HL-60 (cell line): Measurements from ENCODE around the gene SNX20.

Experiments used
- DNase-seq, 2 experiments: peaks; one replicate each; pipeline ENCODE4 v3.0.0-alpha.2; 2010 to 2020; ENCODE audit warnings: low read depth in 1 of 2, low spot score in 1 of 2
- H3K27ac ChIP-seq: fragments of 250-450 bp; sonication (Bioruptor Pico); replicated peaks from 2 replicates; pipeline ENCODE4 v1.5.1; 2020; ENCODE audit warnings: mild to moderate bottlenecking, moderate library complexity
- H3K27me3 ChIP-seq: fragments of 250-450 bp; sonication (Bioruptor Pico); 2 replicates; pipeline ENCODE4 v1.5.1; 2021; ENCODE audit warnings: mild to moderate bottlenecking, moderate library complexity; ENCODE audit not compliant: insufficient read depth, poor library complexity, severe bottlenecking
- H3K4me3 ChIP-seq: replicated peaks from 2 replicates; pipeline ENCODE4 v1.5.1; 2011; ENCODE audit warnings: mild to moderate bottlenecking, control low read depth, low read length; ENCODE audit not compliant: insufficient read depth
- GABPA ChIP-seq: IDR thresholded peaks from 2 replicates; pipeline ENCODE4 v1.6.1; 2012; ENCODE audit warnings: low read depth
- POLR2AphosphoS5 ChIP-seq: IDR thresholded peaks from 2 replicates; pipeline ENCODE4 v1.6.1; 2012; ENCODE audit warnings: low read depth
- REST ChIP-seq: IDR thresholded peaks from 2 replicates; pipeline ENCODE4 v1.6.1; 2012; ENCODE audit warnings: low read depth; ENCODE audit not compliant: insufficient replicate concordance
- SPI1 ChIP-seq: IDR thresholded peaks from 2 replicates; pipeline ENCODE4 v1.6.1; 2012; ENCODE audit warnings: low read depth, mild to moderate bottlenecking, borderline replicate concordance
- TF ChIP-seq, protein P1 (sequence below): IDR thresholded peaks from one replicate; pipeline ENCODE4 v1.5.1; 2011; ENCODE audit warnings: low read length, control low read depth, inconsistent platforms; ENCODE audit not compliant: insufficient read depth

SNX20 gene

DNA sequence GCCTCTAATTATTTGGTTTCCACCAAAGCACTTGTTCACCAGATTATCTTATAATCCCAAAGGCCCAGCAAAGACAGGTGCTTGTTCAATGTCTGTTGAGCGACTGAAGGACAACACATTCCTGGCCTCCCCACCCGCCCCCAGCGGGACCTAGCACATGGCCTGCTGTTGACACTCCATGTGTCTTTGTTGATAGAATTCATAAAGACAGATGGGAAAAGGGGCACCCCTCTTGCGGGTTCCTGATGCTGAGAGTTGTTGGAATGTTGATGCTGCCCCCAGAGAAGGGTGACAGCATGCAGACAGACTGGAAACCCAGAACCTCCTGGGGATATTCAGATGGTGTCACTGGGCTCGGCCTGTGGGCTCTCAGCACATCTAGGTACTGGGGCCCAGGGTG is 36.9 kb downstream of the SNX20 start:
- no peak overlapping the region for H3K27ac ChIP-seq
- DNase-seq = no peak
- no peak overlapping the region for H3K4me3 ChIP-seq
- peaks cover 2% of the 10 kb centered on the region for H3K27me3 ChIP-seq
- no peak for TF ChIP-seq REST
- TF ChIP-seq POLR2AphosphoS5 = no peak

GRCh38 chr16:50643192-50643591 is 37.9 kb downstream of the SNX20 start:
- DNase-seq = no peak
- TF ChIP-seq GABPA (no peak), POLR2AphosphoS5 (no peak), SPI1 (no peak), REST (no peak)
- TF ChIP-seq, protein P1, sequence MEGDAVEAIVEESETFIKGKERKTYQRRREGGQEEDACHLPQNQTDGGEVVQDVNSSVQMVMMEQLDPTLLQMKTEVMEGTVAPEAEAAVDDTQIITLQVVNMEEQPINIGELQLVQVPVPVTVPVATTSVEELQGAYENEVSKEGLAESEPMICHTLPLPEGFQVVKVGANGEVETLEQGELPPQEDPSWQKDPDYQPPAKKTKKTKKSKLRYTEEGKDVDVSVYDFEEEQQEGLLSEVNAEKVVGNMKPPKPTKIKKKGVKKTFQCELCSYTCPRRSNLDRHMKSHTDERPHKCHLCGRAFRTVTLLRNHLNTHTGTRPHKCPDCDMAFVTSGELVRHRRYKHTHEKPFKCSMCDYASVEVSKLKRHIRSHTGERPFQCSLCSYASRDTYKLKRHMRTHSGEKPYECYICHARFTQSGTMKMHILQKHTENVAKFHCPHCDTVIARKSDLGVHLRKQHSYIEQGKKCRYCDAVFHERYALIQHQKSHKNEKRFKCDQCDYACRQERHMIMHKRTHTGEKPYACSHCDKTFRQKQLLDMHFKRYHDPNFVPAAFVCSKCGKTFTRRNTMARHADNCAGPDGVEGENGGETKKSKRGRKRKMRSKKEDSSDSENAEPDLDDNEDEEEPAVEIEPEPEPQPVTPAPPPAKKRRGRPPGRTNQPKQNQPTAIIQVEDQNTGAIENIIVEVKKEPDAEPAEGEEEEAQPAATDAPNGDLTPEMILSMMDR = no peak
- Histone ChIP-seq H3K4me3 (no peak overlapping the region), H3K27me3 (peaks cover 2% of the 10 kb centered on the region), H3K27ac (no peak overlapping the region)

DNA sequence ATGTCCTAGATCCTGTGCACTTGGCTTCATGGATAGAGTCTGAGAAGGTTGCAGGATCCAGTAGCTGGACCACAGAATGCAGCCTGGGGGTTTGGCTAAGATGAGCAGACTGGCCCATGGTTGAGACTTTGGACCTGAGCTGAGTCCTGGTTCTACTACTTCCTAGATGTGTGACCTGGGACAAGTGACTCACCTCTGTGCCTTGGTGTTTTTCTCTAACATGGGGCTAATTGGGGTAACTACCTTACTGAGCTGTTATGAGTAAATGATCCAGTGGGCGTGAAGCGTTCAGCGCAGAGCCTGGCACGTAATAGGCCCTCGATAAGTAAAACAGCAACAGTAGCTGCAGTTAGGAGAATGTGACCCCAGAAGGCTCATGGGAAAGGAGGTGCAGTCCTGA is 38.8 kb downstream of the SNX20 start:
- TF ChIP-seq GABPA (no peak), POLR2AphosphoS5 (no peak)
- TF ChIP-seq, protein P1 = no peak
- no peak overlapping the region for H3K4me3 ChIP-seq
- H3K27ac ChIP-seq = no peak overlapping the region
- H3K27me3 ChIP-seq = peaks cover 2% of the 10 kb centered on the region
- no peak for DNase-seq

DNA sequence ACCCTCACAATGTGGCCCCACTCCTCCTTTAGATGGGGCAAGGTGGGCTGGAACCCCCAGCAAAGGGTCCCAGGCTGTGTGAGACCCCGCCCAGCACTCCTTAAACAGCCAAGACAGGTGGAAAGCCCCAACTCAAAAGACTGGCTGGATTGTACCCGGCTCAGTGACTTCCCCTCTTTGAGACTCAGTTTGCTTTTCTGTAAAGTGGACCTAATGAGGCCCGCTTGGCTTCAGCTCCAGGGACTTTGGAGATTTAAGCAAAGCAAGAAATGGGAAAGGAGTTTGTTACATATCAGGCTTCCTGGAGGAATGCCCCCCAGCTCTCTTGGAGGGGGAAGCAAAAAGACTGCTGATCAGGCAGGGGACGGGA is 39.3 kb downstream of the SNX20 start:
- Histone ChIP-seq H3K27me3 (peaks cover 2% of the 10 kb centered on the region), H3K4me3 (no peak overlapping the region), H3K27ac (no peak overlapping the region)
- no peak for DNase-seq
- TF ChIP-seq GABPA = no peak
- no peak for TF ChIP-seq REST
